ENCODE results near the gene FHIP2A.
"Not testable (repeated sequence)": the region's sequence is repeated elsewhere in the genome, so short reads cannot be mapped to it uniquely, and the experiment has no call there.

The FHIP2A gene

GRCh38 chr10:114780577-114781184, 40.9 kb upstream of the FHIP2A start:
- no peak for TF ChIP-seq POLR2A (IDR thresholded peaks at IDR 0.05; ENCODE audit: extremely low read depth, insufficient read length)
- no peak for TF ChIP-seq MYC (IDR thresholded peaks at IDR 0.05; ENCODE audit: low read depth, low read length)
- TF ChIP-seq CTCF (IDR thresholded peaks at IDR 0.05; ENCODE audit: low read depth, low read length): no peak
- TF ChIP-seq MAX (IDR thresholded peaks at IDR 0.05; ENCODE audit: low read depth, low read length): no peak
- no peak for DNase-seq (ENCODE audit: low read depth)
- no peak overlapping the region for H3K4me3 ChIP-seq (ENCODE audit: low read depth, low read length)

GRCh38 chr10:114782666-114783065, 38.9 kb upstream of the FHIP2A start:
- DNase-seq (ENCODE audit: low read depth): no peak
- TF ChIP-seq POLR2A (IDR thresholded peaks at IDR 0.05; ENCODE audit: extremely low read depth, insufficient read length) (no peak), MYC (IDR thresholded peaks at IDR 0.05; ENCODE audit: low read depth, low read length) (no peak), MAX (IDR thresholded peaks at IDR 0.05; ENCODE audit: low read depth, low read length) (no peak), CTCF (IDR thresholded peaks at IDR 0.05; ENCODE audit: low read depth, low read length) (no peak)
- no peak overlapping the region for H3K4me3 ChIP-seq (ENCODE audit: low read depth, low read length)

- TF ChIP-seq CTCF (IDR thresholded peaks at IDR 0.05; ENCODE audit: low read depth, low read length): no peak
- TF ChIP-seq MAX (IDR thresholded peaks at IDR 0.05; ENCODE audit: low read depth, low read length): no peak
- no peak for TF ChIP-seq POLR2A (IDR thresholded peaks at IDR 0.05; ENCODE audit: extremely low read depth, insufficient read length)
- TF ChIP-seq MYC (IDR thresholded peaks at IDR 0.05; ENCODE audit: low read depth, low read length): no peak
- no peak overlapping the region for H3K4me3 ChIP-seq (ENCODE audit: low read depth, low read length)
- no peak for DNase-seq (ENCODE audit: low read depth)
Measured at GRCh38 chr10:114783686-114784085, 37.9 kb upstream of the FHIP2A start.

- DNase-seq (ENCODE audit: low read depth): peak; percentile 52
Measured at GRCh38 chr10:114786492-114786891, 35.1 kb upstream of the FHIP2A start.

GRCh38 chr10:114787131-114787530, 34.4 kb upstream of the FHIP2A start:
- not testable (repeated sequence) for H3K4me3 ChIP-seq (ENCODE audit: low read depth, low read length); DNase-seq (ENCODE audit: low read depth)

More at GRCh38 chr10:114786492-114786891, 35.1 kb upstream of the FHIP2A start:
- H3K4me3 ChIP-seq (ENCODE audit: low read depth, low read length): not testable (repeated sequence)
- peak; percentile 67 for TF ChIP-seq CTCF (IDR thresholded peaks at IDR 0.05; ENCODE audit: low read depth, low read length)

GRCh38 chr10:114791768-114792167, 29.8 kb upstream of the FHIP2A start:
- TF ChIP-seq CTCF (IDR thresholded peaks at IDR 0.05; ENCODE audit: low read depth, low read length) (no peak), MYC (IDR thresholded peaks at IDR 0.05; ENCODE audit: low read depth, low read length) (no peak), MAX (IDR thresholded peaks at IDR 0.05; ENCODE audit: low read depth, low read length) (no peak), POLR2A (IDR thresholded peaks at IDR 0.05; ENCODE audit: extremely low read depth, insufficient read length) (no peak)
- DNase-seq (ENCODE audit: low read depth): no peak
- no peak overlapping the region for H3K4me3 ChIP-seq (ENCODE audit: low read depth, low read length)
